Fibroblast of skin of scalp (primary cell): ENCODE results near the gene KCNK5.

Experiments
- DNase-seq: peaks from one replicate; pipeline ENCODE4 v3.0.0-alpha.2; 2013

Gene KCNK5

DNA sequence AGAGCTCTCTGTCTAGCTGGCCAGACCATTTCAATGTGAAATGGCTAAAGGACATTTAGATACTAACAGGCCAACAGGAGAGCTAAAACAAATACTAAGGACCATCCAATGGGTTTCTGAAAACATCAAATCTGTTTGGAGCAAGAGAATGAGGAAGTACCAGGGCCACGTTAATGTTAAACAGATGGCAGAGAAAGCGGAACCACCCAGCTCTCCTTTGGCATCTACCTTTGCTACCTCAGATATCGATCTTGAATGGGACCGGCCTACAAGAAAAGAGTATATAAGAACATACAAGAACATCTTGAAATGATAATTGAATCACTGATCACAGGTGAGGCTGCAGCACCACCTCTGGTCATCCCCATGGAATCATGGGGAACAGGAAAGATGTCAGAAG is 31.8 kb downstream of the KCNK5 start:
- no peak for DNase-seq

DNA sequence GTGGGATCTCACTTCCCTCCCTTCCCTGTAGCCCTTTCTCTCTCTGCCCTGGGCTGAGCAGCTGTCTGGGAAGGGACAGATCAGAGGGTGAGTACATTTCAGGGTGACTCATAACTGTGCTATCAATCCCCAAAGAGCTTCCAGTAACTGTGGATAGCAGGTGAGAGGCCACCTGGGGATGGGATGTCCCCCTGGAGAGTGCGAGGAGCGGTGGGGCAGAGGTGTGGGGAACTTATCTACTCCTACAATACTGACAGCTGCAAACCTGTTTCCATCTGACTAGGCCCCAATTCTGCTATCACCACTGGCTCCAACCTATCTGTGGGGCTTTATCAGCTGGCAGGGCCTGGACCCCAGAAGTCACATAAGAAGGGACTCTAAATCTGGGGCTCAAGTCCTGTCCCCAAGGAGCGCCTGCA is 32.6 kb downstream of the KCNK5 start:
- no peak for DNase-seq

DNA sequence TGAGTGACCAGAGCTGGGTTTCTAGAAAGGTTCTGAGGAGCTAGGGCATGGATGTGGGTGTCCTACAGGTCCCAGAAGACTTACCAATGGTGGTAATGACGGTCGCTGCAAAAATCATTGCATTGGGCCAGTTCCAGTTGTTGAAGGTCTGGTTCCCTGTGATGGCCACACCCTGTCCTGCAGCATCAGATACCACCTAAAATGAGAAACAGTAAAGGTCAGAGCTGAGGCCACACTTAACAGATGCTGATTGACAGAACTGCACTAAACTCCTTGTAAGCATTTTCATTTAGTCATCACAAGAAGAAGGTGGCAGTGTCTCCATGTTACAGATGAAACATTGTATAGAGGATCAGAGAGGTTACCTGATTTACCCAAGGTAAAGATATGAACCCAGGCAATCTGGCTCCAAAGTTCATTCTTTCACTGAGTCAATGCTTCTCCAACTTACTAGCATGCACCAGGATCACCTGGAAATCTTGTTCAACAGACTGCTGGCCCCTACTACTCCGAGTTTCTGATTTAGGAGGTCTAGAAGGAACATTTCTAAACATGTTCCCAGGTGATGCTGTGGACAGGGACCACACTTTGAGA is 33.4 kb downstream of the KCNK5 start:
- DNase-seq = no peak

- DNase-seq = no peak
Observed at GRCh38 chr6:39194466-39194865, 34.8 kb downstream of the KCNK5 start.

DNA sequence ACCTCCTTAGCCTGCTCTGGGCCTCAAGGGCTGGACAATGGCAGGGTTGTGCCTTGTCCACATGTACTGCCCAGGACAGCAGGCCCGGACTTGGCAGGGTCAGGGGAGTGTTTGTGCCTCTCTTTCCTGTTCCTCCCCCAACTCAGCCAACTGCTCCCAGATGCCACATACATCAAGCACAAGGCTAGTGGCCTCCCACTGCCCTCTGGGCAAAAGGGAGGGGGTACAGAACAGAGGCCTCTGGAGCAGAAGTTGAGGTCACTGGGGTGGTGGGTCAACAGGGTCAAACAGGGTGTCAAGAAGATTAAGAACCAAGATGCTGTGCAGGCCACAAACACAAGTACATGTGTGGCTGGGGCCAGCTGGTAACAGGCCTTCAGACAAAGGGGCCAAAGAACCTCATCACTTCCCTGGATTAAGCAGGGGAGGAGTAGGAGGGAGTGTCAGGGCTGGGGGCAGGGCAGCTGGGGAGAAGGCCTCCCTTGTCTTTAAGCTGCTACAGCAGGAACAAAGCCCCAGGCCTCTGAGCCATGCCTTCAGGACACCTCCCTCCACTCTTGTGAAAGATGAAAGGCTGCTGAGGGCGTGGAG is 36.0 kb downstream of the KCNK5 start:
- no peak for DNase-seq

DNA sequence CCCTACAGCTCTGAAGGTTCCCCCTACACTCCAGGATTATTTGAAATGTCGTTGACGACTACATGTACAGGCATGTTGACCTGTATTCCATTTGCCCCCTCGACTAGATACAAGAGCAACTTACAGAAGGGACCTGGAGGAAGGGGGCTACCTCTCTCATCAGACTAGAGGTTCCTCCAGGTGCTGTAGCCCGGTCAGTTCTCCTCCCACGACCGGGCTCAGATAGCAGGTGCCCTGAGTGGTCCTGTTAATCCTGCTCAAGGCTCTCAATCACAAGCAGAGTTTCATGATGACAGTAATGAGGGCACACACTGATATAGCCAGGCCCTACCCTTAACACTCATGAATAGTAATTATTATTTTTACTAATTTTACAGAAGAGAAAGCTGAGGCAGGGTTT is 36.5 kb downstream of the KCNK5 start:
- no peak for DNase-seq

DNA sequence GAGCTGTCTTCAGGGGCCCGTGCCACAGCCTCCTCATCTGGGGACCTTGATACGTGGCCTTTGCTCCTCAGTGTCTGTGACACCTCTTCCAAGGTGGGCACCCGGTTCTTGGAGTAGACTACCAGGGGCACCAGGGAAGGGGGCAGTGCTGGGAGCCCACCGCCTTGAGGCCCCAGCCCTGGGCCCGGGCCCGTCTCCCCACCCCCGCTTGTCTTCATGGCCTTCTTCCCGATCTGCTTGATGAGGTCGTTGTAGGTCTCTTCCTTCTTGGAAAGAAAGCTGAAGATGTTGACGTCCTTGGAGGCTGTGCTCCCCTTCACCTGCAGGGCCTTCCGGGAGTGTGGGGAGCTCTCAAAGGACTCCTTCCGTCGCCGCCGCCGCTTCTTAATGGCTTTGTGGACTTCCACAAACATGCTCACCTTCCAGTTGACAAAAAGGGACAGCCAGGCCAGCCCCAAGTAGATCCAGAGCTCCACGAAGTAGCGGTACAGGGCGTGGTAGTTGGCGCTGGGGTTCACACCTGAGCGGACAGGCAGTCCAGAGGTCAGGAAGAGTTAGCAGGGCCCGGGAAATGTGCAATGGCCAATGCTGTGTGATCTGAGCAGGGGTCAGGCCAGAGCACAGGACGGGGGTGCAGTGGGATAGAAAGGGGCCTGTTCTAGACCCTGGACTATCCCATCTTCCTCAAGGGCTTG is 37.9 kb downstream of the KCNK5 start:
- DNase-seq = no peak

GRCh38 chr6:39190545-39191235 is 38.6 kb downstream of the KCNK5 start:
- no peak for DNase-seq

- peak; percentile 8 for DNase-seq
Observed at GRCh38 chr6:39189915-39190544, 39.2 kb downstream of the KCNK5 start.

DNA sequence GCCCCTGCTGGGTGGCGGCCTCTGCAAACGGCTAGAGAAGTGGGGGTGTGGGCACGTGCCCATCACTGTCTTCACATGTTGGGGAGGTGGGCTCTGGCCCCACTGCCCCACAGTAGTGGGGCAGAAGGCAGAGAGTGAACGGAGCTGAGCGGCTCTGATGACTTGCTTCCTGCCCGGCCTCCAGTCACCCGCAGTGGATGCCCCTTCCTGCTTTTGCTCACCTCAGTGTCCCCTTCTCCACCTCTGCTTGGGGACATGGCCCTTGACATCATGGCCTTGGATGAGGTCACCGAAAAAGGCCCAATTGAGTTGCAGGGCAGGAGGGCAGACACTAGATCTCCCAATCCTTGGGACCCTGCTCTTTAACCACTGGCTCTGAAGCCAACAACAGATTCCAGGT is 40.1 kb downstream of the KCNK5 start:
- no peak for DNase-seq

- no peak for DNase-seq
Observed at GRCh38 chr6:39188571-39188970, 40.7 kb downstream of the KCNK5 start.

- DNase-seq = no peak
Observed at GRCh38 chr6:39188098-39188450, 41.2 kb downstream of the KCNK5 start.

GRCh38 chr6:39184906-39185580 is 44.2 kb downstream of the KCNK5 start:
- DNase-seq = no peak

GRCh38 chr6:39182604-39183003 is 46.7 kb downstream of the KCNK5 start:
- DNase-seq = no peak

DNA sequence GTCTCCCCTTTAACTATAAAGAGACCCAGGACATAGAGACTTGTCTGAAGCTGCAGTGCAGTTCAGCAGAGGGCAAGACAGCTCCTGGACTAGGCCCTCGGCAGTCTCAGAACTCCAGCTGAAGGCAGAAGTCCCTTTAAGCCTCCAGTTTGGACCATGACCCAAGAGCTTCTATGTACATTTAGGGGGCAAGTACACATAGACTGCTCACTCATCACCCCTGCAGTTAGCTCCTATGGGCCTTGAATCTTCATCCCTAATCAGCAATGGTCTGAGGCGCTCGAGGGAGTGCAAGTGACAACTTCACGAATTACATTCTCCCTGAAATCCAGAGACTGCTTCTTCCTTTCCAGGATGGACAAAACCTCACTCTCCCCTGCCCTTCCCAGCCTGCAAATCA is 47.4 kb downstream of the KCNK5 start:
- DNase-seq = no peak

- DNase-seq = no peak
Observed at GRCh38 chr6:39181333-39181732, 47.9 kb downstream of the KCNK5 start.

GRCh38 chr6:39178804-39179203 is 50.5 kb downstream of the KCNK5 start:
- no peak for DNase-seq

DNA sequence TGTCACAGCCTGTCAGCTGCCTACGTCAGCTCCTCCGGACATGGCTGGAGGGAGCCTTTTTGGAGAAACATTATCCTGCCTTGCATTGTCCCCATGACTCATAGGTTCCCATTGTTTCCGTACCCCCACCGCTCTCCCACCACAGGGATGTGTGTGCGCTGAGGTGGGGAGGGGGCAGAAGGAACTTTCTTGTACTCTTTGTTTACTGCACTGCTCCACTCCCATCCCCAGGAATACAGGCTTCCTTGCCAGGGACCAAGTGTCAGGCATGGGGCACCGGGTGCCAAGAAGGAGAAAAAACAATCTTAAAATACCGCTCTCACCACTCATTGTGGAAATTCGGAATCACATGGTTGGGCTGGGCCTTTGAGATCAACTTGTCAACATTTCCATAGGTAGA is 51.0 kb downstream of the KCNK5 start:
- no peak for DNase-seq

DNA sequence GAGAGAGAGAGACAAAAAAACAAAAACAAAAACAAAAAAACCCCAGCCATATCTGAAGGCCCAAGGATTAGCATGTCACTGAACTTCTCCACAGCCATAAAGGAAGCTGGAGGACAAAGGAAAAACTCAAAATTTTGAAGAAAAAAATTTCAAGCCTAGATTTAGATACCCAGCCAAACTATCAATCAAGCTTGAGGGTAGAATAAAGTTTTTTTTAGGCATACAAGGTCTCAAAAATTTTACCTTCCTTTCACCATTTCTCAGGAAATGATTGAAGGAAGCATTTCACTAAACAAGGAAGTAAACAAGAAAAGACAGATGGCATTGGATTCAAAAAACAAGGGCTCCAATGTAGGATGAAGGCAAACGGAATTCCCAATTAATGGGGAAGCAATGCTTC is 52.1 kb downstream of the KCNK5 start:
- no peak for DNase-seq

GRCh38 chr6:39173270-39173669 is 56.0 kb downstream of the KCNK5 start:
- no peak for DNase-seq

DNA sequence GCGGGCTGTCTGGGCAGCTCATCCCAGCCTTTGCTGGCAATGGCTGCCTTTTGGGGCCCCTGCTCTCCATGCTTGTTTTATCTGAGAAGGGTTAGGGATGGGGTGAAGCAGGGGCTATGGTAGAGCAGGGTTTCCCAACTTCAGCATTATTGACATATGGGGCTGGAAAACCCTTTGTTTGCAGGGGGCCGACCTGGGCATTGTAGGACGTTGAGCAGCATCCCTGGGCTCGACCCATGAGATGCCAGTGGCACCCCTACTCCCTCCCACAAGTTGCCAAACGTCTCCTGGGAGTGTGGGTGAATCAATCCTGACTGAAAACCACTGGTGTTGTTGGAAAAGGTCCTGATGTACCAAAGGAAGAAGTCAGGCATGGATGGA is 56.9 kb downstream of the KCNK5 start:
- DNase-seq = no peak

- DNase-seq = no peak
Observed at GRCh38 chr6:39171489-39172376, 57.5 kb downstream of the KCNK5 start.
